Esophagus muscularis mucosa (tissue), 4 donors: ENCODE data around the gene CMTR2. TPM values are rescaled to one million over a fixed set of nuclear protein-coding genes. Genes with fewer than 3 reads are reported as not detected.

Experiments
- DNase-seq: peaks from one replicate; pipeline ENCODE4 v3.0.0-alpha.2; 2017; ENCODE audit errors: extremely low spot score
- H3K27ac ChIP-seq, 4 donors: fragments of 200-600 bp; sonication (generic); replicated peaks in 1 of 4; 1 replicate in 3 of 4; 2 replicates in 1 of 4; pipeline ENCODE4 v1.5.1; 2016 to 2019; ENCODE audit warnings: mild to moderate bottlenecking in 1 of 4
- H3K27me3 ChIP-seq, 4 donors: fragments of 200-600 bp; sonication (generic); one replicate each; pipeline versions ENCODE4 v1.5.1 to v1.6.0; 2016 to 2019
- H3K36me3 ChIP-seq, 4 donors: fragments of 200-600 bp; sonication (generic); one replicate each; pipeline ENCODE4 v1.5.1; 2016 to 2019
- H3K4me1 ChIP-seq, 4 donors: fragments of 200-600 bp; sonication (generic); one replicate each; pipeline ENCODE4 v1.5.1; 2016 to 2019
- H3K4me3 ChIP-seq, 4 donors: fragments of 200-600 bp; sonication (generic); 1 replicate in 2 of 4; 2 replicates in 2 of 4; pipeline ENCODE4 v1.5.1; 2016 to 2019; ENCODE audit warnings: mild to moderate bottlenecking in 4 of 4, moderate library complexity in 1 of 4
- H3K9me3 ChIP-seq, 4 donors: fragments of 200-600 bp; sonication (generic); 1 replicate in 3 of 4; 2 replicates in 1 of 4; pipeline ENCODE4 v1.5.1; 2016 to 2019
- CTCF ChIP-seq, 3 experiments: fragments of 200-600 bp in 2 of 3; fragments of 450-650 bp in 1 of 3; sonication (generic) in 2 of 3; IDR thresholded peaks; one replicate each; pipeline ENCODE4 v1.5.1; 2017 to 2019; ENCODE audit warnings: antibody characterized with exemption in 3 of 3, mild to moderate bottlenecking in 2 of 3, moderate library complexity in 1 of 3
- EP300 ChIP-seq: sonication (generic); formaldehyde crosslinking; IDR thresholded peaks from one replicate; pipeline ENCODE4 v1.6.1; 2017; ENCODE audit warnings: antibody characterized with exemption
- POLR2A ChIP-seq: fragments of 450-650 bp; IDR thresholded peaks from one replicate; pipeline ENCODE4 v1.6.1; 2017; ENCODE audit warnings: antibody characterized with exemption, moderate library complexity, mild to moderate bottlenecking, low read depth
- POLR2AphosphoS5 ChIP-seq, 2 donors: sonication (generic); formaldehyde crosslinking; IDR thresholded peaks; one replicate each; pipeline ENCODE4 v1.6.1; 2017; ENCODE audit warnings: antibody characterized with exemption in 2 of 2
- WGBS: methylation state at CpG from one replicate; pipeline ENCODE4 v1.1.5; 2018; 5-methylcytosine and 5-hydroxymethylcytosine counted together
- intact Hi-C: fragments of 100-400 bp; cut with DNase I; formaldehyde crosslinking; loops from one replicate; pipeline ENCODE4 v1.15.1; 2023
- total RNA-seq, 4 donors: library from RNA; depleted of rRNA; stranded (reverse); fragments of >200 nt; gene quantifications; one replicate each; pipeline versions ENCODE4 v1.1.0 to v1.2.1, GENCODE V29; 2016

Gene CMTR2, protein sequence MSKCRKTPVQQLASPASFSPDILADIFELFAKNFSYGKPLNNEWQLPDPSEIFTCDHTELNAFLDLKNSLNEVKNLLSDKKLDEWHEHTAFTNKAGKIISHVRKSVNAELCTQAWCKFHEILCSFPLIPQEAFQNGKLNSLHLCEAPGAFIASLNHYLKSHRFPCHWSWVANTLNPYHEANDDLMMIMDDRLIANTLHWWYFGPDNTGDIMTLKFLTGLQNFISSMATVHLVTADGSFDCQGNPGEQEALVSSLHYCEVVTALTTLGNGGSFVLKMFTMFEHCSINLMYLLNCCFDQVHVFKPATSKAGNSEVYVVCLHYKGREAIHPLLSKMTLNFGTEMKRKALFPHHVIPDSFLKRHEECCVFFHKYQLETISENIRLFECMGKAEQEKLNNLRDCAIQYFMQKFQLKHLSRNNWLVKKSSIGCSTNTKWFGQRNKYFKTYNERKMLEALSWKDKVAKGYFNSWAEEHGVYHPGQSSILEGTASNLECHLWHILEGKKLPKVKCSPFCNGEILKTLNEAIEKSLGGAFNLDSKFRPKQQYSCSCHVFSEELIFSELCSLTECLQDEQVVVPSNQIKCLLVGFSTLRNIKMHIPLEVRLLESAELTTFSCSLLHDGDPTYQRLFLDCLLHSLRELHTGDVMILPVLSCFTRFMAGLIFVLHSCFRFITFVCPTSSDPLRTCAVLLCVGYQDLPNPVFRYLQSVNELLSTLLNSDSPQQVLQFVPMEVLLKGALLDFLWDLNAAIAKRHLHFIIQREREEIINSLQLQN
- 10 to 100 TPM; 12.2 to 19.0 (median 15.8) TPM for total RNA-seq

DNA sequence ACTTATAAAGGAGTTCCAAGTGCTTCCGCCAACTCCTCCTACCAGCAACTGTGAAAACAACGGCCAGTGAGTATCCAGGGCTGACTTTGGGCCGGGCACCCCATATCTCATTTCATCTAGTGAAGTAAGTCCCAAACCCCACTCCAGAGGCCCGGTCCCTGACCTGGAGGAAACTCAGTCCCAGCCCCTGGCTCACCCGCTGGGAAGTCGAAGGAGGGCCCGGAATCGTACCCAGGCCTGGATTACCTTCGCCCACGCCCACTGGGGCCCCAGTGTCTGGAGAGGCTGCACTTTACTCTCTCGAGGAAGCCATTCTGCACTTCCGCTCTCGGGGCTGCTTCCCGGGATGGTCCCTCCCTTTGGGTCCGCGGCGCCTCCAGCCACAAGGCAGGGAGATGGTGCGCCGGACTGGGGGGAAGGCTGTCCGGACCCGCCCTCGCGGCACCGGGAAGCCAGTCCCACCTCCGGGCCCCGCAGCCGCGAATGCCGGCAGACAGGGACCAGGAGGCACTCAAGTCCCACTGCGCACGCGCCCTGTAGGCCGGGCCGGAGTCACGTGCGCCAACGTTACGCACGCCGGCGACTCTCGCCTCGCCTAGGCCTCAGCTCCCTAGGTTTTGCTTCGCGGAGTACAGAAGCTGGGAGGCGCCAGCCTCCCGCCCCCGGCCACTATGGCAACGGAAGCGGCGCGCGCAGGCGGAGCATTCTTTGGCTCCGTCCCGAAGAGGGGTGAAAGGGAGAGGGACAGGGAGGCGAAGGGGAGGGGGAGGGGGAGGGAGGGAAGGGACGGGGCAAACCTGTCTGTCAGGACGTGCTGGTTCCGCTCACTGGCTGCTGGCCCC, at the start of gene CMTR2:
Gene CMTR2, minus strand, starts transcription at position 513 of the 842 bp plus-strand sequence. CDS start 3,482 bp downstream, outside the sequence.
- no peaks in the 10 kb centered on the region for H3K9me3 ChIP-seq
- H3K36me3 ChIP-seq = peaks cover 0 to 31% (median 19%) of the 10 kb centered on the region in 4 donors
- TF ChIP-seq POLR2AphosphoS5 (IDR thresholded peaks at IDR 0.05) = peak; percentile 91 to 95
- no peak for TF ChIP-seq EP300
- peak in 1 of 3 experiments; percentile 27 for TF ChIP-seq CTCF (IDR thresholded peaks at IDR 0.05)
- TF ChIP-seq POLR2A = peak; percentile 41
- DNase-seq = peak; percentile 98
- H3K4me3 ChIP-seq = peak within 1 kb of the TSS; percentile 69 to 87 (median 76)
- intact Hi-C loops = no loop called here
- H3K4me1 ChIP-seq = peaks cover 12 to 30% (median 20%) of the 10 kb centered on the region in 4 donors
- peaks cover 0 to 18% (median 0%) of the 10 kb centered on the region in 4 donors for H3K27me3 ChIP-seq
- WGBS = under 1% methylated on average over 10 of the region's 60 CpGs
- peak within 1 kb of the TSS; percentile 85 to 94 (median 92) for H3K27ac ChIP-seq

DNA sequence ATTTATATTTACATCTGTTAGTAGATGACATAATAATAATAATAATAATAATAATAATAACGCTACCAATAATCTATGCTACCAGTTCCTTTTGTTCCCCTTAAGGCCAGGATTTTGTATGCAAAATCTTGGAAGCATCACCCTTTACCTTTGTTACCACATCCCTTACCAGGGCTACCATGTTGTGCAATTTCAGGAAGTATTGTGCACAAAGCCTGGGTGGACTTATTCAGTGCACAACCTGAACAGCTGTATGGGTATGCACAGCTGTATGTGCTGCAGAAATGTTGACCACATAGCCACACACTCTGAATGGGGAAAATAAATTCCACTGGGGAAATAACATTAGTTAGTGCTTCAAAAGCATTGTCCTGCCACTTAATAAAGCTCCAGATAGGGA, 49.4 kb upstream of the CMTR2 start:
- Histone ChIP-seq H3K4me3 (no peak overlapping the region), H3K4me1 (no peaks in the 10 kb centered on the region), H3K27ac (no peak overlapping the region), H3K27me3 (peaks cover 0 to 19% (median 0%) of the 10 kb centered on the region in 4 donors), H3K9me3 (no peaks in the 10 kb centered on the region), H3K36me3 (no peaks in the 10 kb centered on the region)
- TF ChIP-seq CTCF (IDR thresholded peaks at IDR 0.05) = no peak
- TF ChIP-seq POLR2AphosphoS5 (IDR thresholded peaks at IDR 0.05) = no peak
- 90% methylated on average over 1 of the region's 1 CpG for WGBS
- intact Hi-C loops = no loop called here
- DNase-seq = no peak

- Histone ChIP-seq H3K27ac (no peak overlapping the region), H3K36me3 (no peaks in the 10 kb centered on the region), H3K9me3 (no peaks in the 10 kb centered on the region), H3K4me1 (no peaks in the 10 kb centered on the region), H3K4me3 (no peak overlapping the region), H3K27me3 (peaks cover 0 to 19% (median 0%) of the 10 kb centered on the region in 4 donors)
- WGBS = 75% methylated on average over 2 of the region's 2 CpGs
- intact Hi-C loops = no loop called here
- DNase-seq = no peak
- no peak for TF ChIP-seq EP300
- TF ChIP-seq CTCF (IDR thresholded peaks at IDR 0.05) = no peak
- TF ChIP-seq POLR2AphosphoS5 (IDR thresholded peaks at IDR 0.05) = no peak
Observed at GRCh38 chr16:71338193-71338592, 49.0 kb upstream of the CMTR2 start.

- Histone ChIP-seq H3K27me3 (peaks cover 0 to 19% (median 0%) of the 10 kb centered on the region in 4 donors), H3K9me3 (no peaks in the 10 kb centered on the region), H3K27ac (no peak overlapping the region), H3K4me3 (no peak overlapping the region), H3K4me1 (no peaks in the 10 kb centered on the region), H3K36me3 (no peaks in the 10 kb centered on the region)
- no peak for DNase-seq
- WGBS = 29% methylated on average over 1 of the region's 1 CpG
- TF ChIP-seq CTCF (IDR thresholded peaks at IDR 0.05) = no peak
- TF ChIP-seq POLR2AphosphoS5 (IDR thresholded peaks at IDR 0.05) = no peak
- TF ChIP-seq EP300 = no peak
- no peak for TF ChIP-seq POLR2A
- intact Hi-C loops = no loop called here
Observed at GRCh38 chr16:71337631-71338030, 48.4 kb upstream of the CMTR2 start.
